NCI-H1092 treated with DMSO at 0.1 percent for 48 hours (cell line): Measurements from ENCODE around the gene SFXN5.

Experiments
- DNase-seq: peaks from one replicate; lab custom pipeline; 2025; lab: John Stamatoyannopoulos, UW

The SFXN5 gene

GRCh38 chr2:72993147-72993932, 78.2 kb downstream of the SFXN5 start:
- peak; percentile 8 for DNase-seq

- DNase-seq = no peak
These were observed 78.8 kb downstream of the SFXN5 start for GRCh38 chr2:72992734-72993102.

- no peak for DNase-seq
These were observed 79.4 kb downstream of the SFXN5 start for GRCh38 chr2:72991980-72992733.

- no peak for DNase-seq
These were observed 80.1 kb downstream of the SFXN5 start for GRCh38 chr2:72991439-72991725.

GRCh38 chr2:72990695-72991438, 80.6 kb downstream of the SFXN5 start:
- no peak for DNase-seq

GRCh38 chr2:72989770-72990556, 81.5 kb downstream of the SFXN5 start:
- no peak for DNase-seq

- DNase-seq = no peak
These were observed 82.7 kb downstream of the SFXN5 start for GRCh38 chr2:72988726-72989273.

- DNase-seq = no peak
These were observed 83.5 kb downstream of the SFXN5 start for GRCh38 chr2:72988041-72988440.

GRCh38 chr2:72985891-72986683, 85.4 kb downstream of the SFXN5 start:
- no peak for DNase-seq

- DNase-seq = no peak
These were observed 86.4 kb downstream of the SFXN5 start for GRCh38 chr2:72985136-72985535.

GRCh38 chr2:72984172-72984671, 87.3 kb downstream of the SFXN5 start:
- no peak for DNase-seq

- DNase-seq = peak; percentile 33
These were observed 87.9 kb downstream of the SFXN5 start for GRCh38 chr2:72983500-72984161.

- DNase-seq = no peak
These were observed 88.6 kb downstream of the SFXN5 start for GRCh38 chr2:72982781-72983499.

GRCh38 chr2:72982219-72982618, 89.3 kb downstream of the SFXN5 start:
- no peak for DNase-seq

- no peak for DNase-seq
These were observed 90.0 kb downstream of the SFXN5 start for GRCh38 chr2:72981536-72981935.

- no peak for DNase-seq
These were observed 90.8 kb downstream of the SFXN5 start for GRCh38 chr2:72980535-72981217.

GRCh38 chr2:72979896-72980295, 91.6 kb downstream of the SFXN5 start:
- no peak for DNase-seq

GRCh38 chr2:72975017-72975416, 96.5 kb downstream of the SFXN5 start:
- no peak for DNase-seq

- no peak for DNase-seq
These were observed 97.1 kb downstream of the SFXN5 start for GRCh38 chr2:72974436-72974754.
